Measurements from ENCODE around the gene DYSF.

DYSF gene

DNA sequence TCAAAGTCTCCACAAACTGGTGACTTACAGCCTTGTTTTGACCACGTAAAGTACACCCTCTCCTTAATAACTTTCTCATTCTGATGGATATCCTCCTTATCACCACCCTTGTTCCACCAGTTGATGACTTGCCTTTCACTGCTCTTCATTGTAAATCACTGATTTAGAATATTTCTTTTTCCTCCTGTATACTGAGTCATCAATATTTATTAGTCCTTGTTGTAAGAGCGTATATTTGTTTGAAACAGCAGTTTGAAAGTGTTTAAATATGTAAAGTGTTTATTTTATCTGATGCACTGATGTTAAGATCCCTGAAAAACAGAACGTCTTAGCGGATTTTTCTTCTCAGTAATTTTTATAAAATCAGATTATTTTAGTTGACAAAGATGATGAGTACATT is 34.2 kb upstream of the DYSF start:
- peaks cover 56% of the 10 kb centered on the region for H3K36me3 ChIP-seq (ENCODE audit: low read depth)
- H3K9me3 ChIP-seq (ENCODE audit: severe bottlenecking), result no peaks in the 10 kb centered on the region
- H3K27me3 ChIP-seq (ENCODE audit: insufficient read depth, poor library complexity, severe bottlenecking), result no peaks in the 10 kb centered on the region
- H3K27ac ChIP-seq (ENCODE audit: poor library complexity, severe bottlenecking), result no peak overlapping the region
- peaks cover 7% of the 10 kb centered on the region for H3K4me1 ChIP-seq (ENCODE audit: insufficient read depth, poor library complexity, severe bottlenecking)
- no peak for ATAC-seq (ENCODE audit: low read depth)
- TF ChIP-seq CTCF (IDR thresholded peaks at IDR 0.05; ENCODE audit: poor library complexity, severe bottlenecking), result no peak
- DNase-seq (ENCODE audit: low spot score), result no peak
- H3K4me3 ChIP-seq (ENCODE audit: severe bottlenecking), result no peak overlapping the region

- Histone ChIP-seq H3K27ac (ENCODE audit: poor library complexity, severe bottlenecking) (no peak overlapping the region), H3K36me3 (ENCODE audit: low read depth) (peaks cover 63% of the 10 kb centered on the region), H3K9me3 (ENCODE audit: severe bottlenecking) (no peaks in the 10 kb centered on the region), H3K4me1 (ENCODE audit: insufficient read depth, poor library complexity, severe bottlenecking) (peaks cover 7% of the 10 kb centered on the region), H3K27me3 (ENCODE audit: insufficient read depth, poor library complexity, severe bottlenecking) (no peaks in the 10 kb centered on the region), H3K4me3 (ENCODE audit: severe bottlenecking) (no peak overlapping the region)
- DNase-seq (ENCODE audit: low spot score), result no peak
- no peak for TF ChIP-seq CTCF (IDR thresholded peaks at IDR 0.05; ENCODE audit: poor library complexity, severe bottlenecking)
- no peak for ATAC-seq (ENCODE audit: low read depth)
These were observed 33.4 kb upstream of the DYSF start for GRCh38 chr2:71419976-71420375.

GRCh38 chr2:71422786-71423185 is 30.6 kb upstream of the DYSF start:
- H3K27me3 ChIP-seq (ENCODE audit: insufficient read depth, poor library complexity, severe bottlenecking), result no peaks in the 10 kb centered on the region
- H3K4me3 ChIP-seq (ENCODE audit: severe bottlenecking), result no peak overlapping the region
- ATAC-seq (ENCODE audit: low read depth), result no peak
- peaks cover 88% of the 10 kb centered on the region for H3K36me3 ChIP-seq (ENCODE audit: low read depth)
- no peaks in the 10 kb centered on the region for H3K9me3 ChIP-seq (ENCODE audit: severe bottlenecking)
- TF ChIP-seq CTCF (IDR thresholded peaks at IDR 0.05; ENCODE audit: poor library complexity, severe bottlenecking), result no peak
- no peak overlapping the region for H3K27ac ChIP-seq (ENCODE audit: poor library complexity, severe bottlenecking)
- DNase-seq (ENCODE audit: low spot score), result no peak
- peaks cover 3% of the 10 kb centered on the region for H3K4me1 ChIP-seq (ENCODE audit: insufficient read depth, poor library complexity, severe bottlenecking)

- H3K27ac ChIP-seq (ENCODE audit: poor library complexity, severe bottlenecking), result no peak overlapping the region
- H3K4me3 ChIP-seq (ENCODE audit: severe bottlenecking), result no peak overlapping the region
- H3K9me3 ChIP-seq (ENCODE audit: severe bottlenecking), result no peaks in the 10 kb centered on the region
- no peaks in the 10 kb centered on the region for H3K27me3 ChIP-seq (ENCODE audit: insufficient read depth, poor library complexity, severe bottlenecking)
- TF ChIP-seq CTCF (IDR thresholded peaks at IDR 0.05; ENCODE audit: poor library complexity, severe bottlenecking), result no peak
- ATAC-seq (ENCODE audit: low read depth) (no peak), DNase-seq (ENCODE audit: low spot score) (no peak)
- no peaks in the 10 kb centered on the region for H3K4me1 ChIP-seq (ENCODE audit: insufficient read depth, poor library complexity, severe bottlenecking)
- peaks cover 89% of the 10 kb centered on the region for H3K36me3 ChIP-seq (ENCODE audit: low read depth)
These were observed 29.4 kb upstream of the DYSF start for GRCh38 chr2:71423817-71424420.

GRCh38 chr2:71426721-71427120 is 26.6 kb upstream of the DYSF start:
- no peaks in the 10 kb centered on the region for H3K27me3 ChIP-seq (ENCODE audit: insufficient read depth, poor library complexity, severe bottlenecking)
- DNase-seq (ENCODE audit: low spot score) (no peak), ATAC-seq (ENCODE audit: low read depth) (no peak)
- no peaks in the 10 kb centered on the region for H3K9me3 ChIP-seq (ENCODE audit: severe bottlenecking)
- H3K27ac ChIP-seq (ENCODE audit: poor library complexity, severe bottlenecking), result no peak overlapping the region
- no peak for TF ChIP-seq CTCF (IDR thresholded peaks at IDR 0.05; ENCODE audit: poor library complexity, severe bottlenecking)
- peaks cover 95% of the 10 kb centered on the region for H3K36me3 ChIP-seq (ENCODE audit: low read depth)
- no peaks in the 10 kb centered on the region for H3K4me1 ChIP-seq (ENCODE audit: insufficient read depth, poor library complexity, severe bottlenecking)
- H3K4me3 ChIP-seq (ENCODE audit: severe bottlenecking), result no peak overlapping the region

All from RWPE2 (cell line).